ENCODE results near the gene GPR162.
A peak's percentile ranks its signal among the peaks of the same experiment; 100 is the strongest.

DNA sequence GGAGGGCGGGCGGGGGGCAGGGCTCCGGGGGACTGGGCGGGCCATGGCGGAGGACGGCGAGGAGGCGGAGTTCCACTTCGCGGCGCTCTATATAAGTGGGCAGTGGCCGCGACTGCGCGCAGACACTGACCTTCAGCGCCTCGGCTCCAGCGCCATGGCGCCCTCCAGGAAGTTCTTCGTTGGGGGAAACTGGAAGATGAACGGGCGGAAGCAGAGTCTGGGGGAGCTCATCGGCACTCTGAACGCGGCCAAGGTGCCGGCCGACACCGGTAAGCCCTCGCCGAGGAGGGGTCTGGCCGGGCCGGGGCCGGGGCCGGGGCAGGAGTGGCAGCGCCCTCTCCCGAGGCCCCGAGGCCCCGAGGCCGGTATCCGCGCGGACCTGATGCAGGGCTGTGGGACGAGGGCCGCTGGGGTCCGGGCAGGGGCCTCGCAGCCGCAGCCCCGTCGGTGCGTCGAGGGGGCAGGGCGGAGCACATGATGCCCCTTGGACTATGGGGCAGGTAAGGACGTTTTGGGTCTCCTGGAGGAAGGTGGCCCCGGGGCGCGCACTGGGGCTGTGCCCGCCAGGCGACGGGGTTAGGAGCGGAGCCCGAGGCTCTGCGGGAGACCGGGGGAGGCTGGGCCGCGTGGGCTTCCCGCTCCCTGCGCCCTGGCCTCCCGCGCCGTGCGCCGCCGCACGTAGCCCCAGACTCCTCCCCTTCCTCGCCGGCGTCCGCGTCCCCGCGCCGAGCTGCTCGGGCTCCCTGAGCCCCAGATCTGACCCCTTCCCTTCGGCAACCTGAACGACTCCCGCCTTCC lies 46.0 kb downstream of the GPR162 start, which contains the start of gene TPI1:
- no peak for TF ChIP-seq CTCF (IDR thresholded peaks at IDR 0.05; ENCODE audit: low read depth, low read length, missing input control)
- no peak for TF ChIP-seq ZBTB33 (IDR thresholded peaks at IDR 0.05)
- TF ChIP-seq HNF4G (IDR thresholded peaks at IDR 0.05): no peak
- TF ChIP-seq, protein P1, sequence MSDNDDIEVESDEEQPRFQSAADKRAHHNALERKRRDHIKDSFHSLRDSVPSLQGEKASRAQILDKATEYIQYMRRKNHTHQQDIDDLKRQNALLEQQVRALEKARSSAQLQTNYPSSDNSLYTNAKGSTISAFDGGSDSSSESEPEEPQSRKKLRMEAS (IDR thresholded peaks at IDR 0.05): no peak
- peak; percentile 17 to 29 for TF ChIP-seq HNF4A (conservative IDR thresholded peaks at IDR 0.05)
- no peak for TF ChIP-seq RAD21 (IDR thresholded peaks at IDR 0.05)
- TF ChIP-seq EGR1 (IDR thresholded peaks at IDR 0.05; ENCODE audit: low read depth in 2 of 2): no peak
- TF ChIP-seq TAF1 (conservative IDR thresholded peaks at IDR 0.05): peak; percentile 94
